HG03103 (cell line): Measurements from ENCODE around the gene NGB.

Source experiments
- ATAC-seq: cut with Tn5 transposase; IDR thresholded peaks from one replicate; pipeline ENCODE4 v1.9.1; 2021; ENCODE audit warnings: low read depth; ENCODE audit not compliant: unreplicated experiment

Gene NGB

DNA sequence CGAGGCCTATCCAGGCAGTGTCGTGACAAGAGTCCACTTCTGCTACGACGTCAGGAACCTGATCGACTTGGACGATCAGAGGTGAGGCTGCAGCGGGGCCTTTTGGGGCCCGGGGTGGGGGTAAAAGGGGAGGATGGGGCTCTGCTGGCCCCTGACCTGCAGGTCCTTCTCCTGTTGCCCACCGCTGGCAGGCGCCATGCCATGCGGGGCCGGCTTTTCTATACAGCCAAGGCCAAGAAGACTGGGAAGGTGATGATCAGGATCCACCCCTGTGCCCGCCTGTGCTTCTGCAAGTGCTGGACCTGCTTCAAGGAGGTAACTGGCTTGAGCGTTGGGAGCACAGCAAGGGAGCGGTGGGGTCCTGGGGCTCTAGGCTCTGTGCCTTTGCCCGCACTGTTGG, 31.6 kb downstream of the NGB start:
- no peak for ATAC-seq

DNA sequence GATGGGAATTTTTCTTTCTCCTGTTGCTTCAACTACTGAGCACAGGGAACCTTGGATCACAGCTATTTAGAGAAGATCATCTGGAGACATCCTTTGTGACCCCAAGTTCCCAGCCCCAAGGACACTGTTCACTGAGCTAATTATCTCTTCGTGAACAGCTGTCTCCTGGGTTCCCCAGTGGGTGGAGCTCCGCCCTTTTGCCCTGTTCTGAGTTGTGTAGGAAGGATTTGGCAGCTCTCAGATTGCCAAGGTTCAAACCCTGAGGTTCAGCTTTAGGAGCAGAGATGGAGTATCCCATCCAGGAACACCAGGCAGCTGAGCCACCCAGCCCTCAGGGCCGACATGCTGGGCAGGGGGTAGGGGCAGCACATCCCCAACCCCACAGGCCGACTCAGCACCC, 32.0 kb downstream of the NGB start:
- no peak for ATAC-seq

DNA sequence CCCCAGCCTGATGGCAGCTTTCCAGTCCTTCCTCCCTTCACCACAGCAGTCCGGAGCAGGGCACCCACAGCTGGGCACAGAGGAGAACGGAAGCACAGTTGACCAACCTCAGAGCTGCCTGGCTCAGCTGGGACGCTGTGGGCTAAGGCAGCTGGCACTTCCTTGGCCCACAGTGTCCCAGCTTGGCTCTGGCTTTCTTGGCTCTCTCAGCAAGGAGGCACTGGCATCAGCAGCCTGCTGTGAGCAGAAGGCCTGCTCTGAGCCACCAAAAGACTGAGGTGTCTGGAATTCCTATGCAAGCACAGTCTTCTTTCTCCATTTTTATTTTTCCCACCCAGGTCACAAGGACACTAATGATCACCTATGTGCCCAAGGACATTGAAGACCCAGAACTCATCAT, 32.6 kb downstream of the NGB start:
- ATAC-seq = no peak

DNA sequence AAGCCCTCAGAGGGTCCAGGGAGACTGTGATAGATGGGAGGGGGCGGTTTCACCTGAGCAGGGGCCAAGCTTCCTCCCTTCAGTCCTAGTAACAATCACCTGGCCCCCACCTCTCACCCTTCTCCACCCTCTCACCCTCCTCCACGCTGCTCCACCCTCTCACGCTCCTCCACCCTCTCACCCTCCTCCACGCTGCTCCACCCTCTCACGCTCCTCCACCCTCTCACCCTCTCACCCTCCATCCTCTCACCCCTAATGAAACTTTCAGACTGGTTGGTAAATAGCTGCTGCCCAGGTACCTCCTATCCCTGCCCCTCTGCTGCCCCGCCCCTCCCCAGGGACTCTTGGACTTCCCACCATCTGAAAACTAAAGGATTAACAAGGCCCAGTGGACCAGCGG, 34.2 kb downstream of the NGB start:
- no peak for ATAC-seq

DNA sequence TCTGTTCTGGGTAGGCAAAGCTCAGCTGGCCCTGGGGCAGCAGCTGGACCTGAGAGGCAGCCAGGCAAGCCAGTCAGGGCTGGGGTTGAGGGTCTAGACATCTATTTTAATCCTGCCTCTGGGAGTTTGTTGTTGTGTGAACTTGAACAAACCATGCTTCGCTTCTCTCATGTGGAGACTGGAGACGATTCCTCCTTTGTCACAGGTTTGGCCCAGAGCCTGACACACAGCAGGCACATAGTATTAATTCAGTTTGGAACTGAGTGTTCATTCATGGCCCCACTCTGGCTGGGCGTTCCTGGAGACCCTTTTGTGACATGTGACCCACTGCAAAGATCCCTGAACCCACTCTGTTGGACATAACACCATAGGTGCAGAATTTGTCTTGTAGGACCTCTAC, 39.3 kb downstream of the NGB start:
- no peak for ATAC-seq

DNA sequence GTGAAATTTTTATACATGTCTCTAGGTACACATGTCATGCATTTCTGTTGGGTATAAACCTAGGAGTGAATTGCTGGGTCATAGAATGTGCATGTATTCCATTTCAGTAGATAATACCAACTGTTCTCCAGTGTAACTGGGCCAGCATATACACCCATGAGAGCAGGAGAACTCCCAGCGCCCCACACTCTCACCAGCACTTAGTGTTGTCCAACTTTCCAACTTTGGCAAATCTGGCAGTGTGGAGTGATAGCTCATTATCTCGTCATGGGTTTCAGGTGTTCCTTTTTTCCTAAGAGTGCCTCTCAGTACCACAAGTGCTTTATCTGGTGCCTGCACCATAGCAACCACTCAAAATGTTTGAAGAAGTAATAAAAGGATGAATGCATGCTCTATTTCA, 40.1 kb downstream of the NGB start:
- no peak for ATAC-seq

DNA sequence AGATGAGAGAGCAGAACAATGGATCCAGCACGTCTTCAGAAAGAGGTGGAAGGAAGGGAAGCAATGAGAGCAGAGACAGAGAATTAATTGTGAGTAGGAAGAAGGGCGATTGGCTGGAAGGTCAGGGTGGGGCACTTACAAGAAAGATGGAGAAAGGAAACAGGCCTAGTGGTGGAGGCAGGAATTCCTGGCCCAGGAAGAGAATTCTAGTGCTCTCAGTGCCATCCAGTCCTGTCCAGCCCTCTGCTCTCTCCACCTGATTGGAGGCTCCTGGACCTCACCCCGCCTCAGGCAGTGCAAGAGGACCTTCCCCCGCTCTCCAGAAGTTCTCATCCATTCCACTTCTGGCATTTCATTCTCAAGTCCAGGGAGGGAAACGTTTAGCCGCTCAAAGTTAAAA, 43.0 kb downstream of the NGB start:
- no peak for ATAC-seq

DNA sequence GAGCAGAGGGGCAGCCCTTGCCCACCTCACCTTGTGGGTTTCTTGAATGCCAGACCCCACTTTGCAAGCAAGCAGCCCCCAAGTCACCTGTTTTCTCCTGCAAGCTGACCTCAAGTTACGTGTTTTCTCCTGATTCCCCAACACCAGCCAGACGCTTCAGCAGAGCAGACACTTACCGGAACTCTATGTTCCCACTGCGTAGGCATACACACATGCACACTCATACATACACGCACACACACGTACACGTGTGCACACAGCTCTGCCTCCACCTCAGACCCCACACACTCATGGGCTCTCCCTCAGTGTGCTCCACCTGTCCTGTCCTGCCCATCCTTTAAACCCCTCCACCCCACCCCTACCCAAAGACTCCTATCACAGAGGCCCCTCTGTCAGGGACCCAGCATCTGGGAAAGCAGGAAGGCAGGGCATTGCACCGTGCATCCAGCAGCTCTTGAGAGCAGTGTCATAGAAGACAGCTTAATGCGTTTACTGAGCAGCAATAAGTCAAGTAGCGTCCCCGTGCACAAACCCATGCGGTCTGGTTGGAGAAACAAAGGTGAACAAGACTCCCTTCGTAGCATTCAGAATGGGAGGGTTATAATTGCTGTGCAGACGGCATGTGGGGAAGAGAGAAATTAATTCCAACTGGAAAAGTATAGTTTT, 45.0 kb downstream of the NGB start:
- no peak for ATAC-seq

DNA sequence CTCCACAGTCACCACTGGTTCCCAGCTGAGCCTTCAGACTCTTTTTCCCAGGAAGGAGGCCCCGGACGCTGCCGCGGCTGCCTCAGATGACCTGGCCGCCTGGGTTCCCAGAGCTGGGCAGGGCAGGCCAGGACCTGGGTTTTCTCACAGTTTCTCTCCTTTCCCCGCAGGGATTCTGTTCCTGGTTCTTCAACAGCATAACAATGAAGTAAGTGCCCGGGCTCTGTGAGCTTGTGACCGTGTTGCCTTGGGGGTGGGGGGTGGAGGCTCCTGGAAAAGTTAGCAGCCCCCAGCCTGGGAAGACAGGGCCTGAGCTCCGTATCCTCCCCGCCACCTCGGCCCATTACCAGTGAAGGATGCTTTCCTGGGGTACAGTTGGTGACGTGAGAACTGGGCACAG, 45.8 kb downstream of the NGB start:
- ATAC-seq = no peak

DNA sequence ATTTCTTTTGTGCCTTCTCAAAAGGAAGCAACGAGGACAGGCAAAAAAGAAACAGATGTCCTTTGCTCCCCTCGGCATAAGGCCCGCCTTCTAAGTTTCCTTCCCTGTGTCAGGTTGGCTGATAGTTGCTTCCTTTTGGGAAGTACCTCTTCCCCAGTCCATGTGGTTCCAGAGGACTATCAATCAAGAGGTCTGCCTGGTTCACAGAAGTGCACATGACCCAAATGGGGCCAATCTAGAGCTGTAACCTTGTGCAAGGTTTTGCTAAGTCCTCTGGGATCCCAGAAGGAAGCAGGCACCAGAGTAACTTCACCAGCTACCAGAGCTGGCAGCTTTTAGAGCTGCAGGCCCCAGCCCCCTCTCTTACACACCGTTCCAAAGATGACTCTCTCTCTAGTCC, 46.8 kb downstream of the NGB start:
- ATAC-seq = no peak

DNA sequence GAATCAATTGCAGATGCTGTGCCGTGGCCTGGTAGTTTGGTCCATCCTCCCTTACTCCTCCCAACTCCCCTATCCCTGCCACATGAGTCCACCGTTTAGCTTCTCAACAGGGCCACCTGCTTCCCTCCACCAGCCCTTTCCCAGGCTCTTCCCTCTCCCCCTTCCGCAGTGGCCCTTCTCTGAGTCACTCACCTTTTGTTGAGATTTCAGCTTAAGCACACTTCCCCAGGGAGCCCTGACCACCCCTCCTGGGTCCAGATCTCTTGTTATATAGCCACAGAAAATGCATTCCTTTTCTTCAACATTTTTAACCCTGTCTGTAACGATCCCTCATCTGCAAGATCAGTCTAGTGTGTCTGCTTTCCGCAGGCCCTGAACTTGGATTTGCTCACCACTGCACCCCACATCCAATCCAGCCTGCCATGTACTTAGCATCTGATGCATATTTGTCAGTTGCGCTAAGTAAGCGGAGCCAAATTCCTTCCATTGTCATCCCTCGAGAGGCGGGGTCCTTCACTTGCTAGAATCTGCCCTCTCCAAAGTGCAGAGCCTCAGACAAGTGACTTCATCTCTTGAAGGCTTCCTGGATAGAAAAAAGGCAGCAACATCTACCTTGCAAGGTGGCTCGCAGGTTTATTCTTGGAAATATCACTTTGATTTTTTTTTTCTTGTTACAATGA, 48.3 kb downstream of the NGB start:
- ATAC-seq = no peak

DNA sequence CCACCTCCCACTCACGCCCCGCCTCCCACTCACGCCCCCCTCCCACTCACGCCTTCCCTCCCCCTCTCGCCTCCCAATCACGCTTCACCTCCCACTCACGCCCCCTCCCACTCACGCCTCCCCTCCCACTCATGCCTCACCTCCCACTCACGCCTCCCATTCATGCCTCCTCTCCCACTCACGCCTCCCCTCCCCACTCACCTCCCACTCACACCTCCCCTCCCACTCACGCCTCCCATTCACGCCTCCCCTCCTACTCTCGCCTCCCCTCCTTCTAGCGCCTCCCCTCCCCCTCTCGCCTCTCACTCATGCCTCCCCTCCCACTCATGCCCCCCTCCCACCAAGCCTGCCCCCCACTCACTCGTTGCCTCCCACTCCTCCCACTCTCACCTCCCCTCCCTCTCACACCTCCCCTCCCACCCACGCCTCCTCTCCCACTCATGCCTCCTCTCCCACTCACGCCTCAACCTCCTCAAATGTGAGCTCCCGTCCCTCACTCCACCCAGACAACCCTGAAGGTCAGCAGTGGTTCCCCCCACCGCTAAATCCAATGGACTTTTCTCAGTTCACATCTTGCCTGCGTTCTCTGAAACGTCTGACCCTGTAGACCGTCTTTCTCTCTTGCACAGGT, 49.6 kb downstream of the NGB start:
- ATAC-seq = no peak

DNA sequence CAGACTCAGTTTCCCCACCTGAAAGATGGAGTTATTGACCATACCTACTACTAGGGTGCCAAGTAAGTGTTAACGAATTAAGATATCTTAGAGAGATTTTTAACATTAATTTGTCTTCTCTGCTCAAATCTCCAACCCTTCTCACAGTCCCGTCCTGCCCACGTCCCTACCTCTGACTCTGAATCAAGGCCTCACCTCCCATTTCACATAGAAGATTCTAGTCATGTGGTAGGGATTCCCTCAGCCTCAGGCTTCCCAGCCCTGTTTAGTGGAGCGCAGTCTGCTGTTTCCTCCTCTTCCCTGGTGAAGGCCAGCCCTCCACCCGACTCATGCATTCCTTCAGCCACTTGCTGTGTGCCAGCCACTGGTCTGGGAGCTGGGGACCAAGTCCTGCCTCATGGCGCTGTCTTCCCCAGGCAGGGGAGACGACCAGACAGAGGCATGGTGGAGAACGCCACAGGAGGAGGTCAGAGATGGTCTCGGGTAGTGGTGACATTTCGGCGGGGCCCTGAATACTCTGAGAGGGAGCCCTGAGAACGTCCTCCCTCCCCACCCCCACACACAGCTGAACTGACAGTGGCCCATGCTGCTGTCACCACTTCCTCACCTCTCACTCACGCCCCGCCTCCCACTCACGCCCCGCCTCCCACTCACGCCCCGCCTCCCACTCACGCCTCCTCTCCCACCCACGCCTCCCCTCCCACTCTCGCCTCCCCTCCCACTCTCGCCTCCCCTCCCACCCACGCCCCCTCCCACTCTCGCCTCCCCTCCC, 50.6 kb downstream of the NGB start:
- no peak for ATAC-seq

DNA sequence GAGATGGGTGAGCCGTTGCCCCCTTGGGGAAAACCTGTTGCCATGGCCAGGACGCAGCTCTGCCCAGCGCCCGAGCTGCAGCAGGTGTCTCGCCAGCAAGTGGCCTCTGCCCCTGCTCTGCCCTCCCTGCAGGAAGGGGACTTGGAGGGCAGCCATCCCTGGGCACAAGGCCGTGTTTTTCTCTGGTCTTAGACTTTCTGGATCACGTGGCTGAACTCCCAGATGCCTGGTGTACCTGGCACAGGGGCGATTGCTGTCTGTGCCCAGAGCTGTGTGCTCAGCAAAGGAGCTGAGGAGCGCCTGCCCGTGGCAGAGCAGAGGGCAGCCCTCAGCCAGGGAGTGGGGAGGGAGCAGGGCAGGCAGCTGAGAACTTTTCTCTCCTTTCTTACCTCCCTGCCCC, 51.4 kb downstream of the NGB start:
- ATAC-seq = no peak

DNA sequence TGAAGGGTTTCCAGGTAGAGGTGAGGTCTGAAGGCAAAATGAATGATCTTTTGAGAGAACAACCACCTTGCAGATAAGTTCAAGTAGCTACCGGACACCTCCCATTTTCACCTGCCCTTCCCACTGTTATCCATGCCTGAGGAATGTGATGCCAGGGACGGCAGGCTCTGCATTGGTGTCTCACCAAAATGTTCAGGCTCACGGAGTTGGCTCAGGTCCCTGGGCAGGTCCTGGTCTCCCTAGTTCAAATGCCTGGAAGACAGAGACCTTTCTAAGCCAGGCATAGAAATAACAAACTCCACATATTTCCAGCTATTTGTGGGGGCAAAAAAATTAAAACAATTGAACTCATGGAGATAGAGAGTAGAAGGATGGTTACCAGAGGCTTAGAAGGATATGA, 53.5 kb downstream of the NGB start:
- ATAC-seq = no peak
